HCT116 (cell line): ENCODE results near the gene DNAJB9. TPM values are rescaled to one million over a fixed set of nuclear protein-coding genes. Genes with fewer than 3 reads are reported as not detected.

Experiments used
- ATAC-seq: fragments of 200-7000 bp; cut with Tn5 transposase; 2 replicates; pipeline ENCODE4 v1.9.1; 2020; ENCODE audit warnings: mild to moderate bottlenecking, moderate library complexity
- BruUV-seq: library from RNA; stranded (reverse); fragments of 400-500 nt; replicated peaks from 2 replicates; lab custom pipeline; 2021; lab: Mats Ljungman, UMichigan
- CTCF ChIA-PET: fragments of 300-600 bp; sonication (Branson Sonifier 250); formaldehyde crosslinking; loops from one replicate; lab custom pipeline; 2021; ENCODE audit warnings: antibody characterized with exemption; lab: Charles Lee
- POLR2A ChIA-PET: fragments of 300-600, 350-600 bp; sonication (Branson Sonifier 250); formaldehyde crosslinking; loops from one replicate; lab custom pipeline; 2021; ENCODE audit warnings: antibody characterized with exemption; lab: Charles Lee
- RAD21 ChIA-PET, 2 experiments: fragments of 300-600 bp; sonication (Branson Sonifier 250); formaldehyde crosslinking; loops; one replicate each; lab custom pipeline; 2023; ENCODE audit warnings: low total read pairs in 2 of 2; ENCODE audit not compliant: uncharacterized antibody in 2 of 2, unreplicated experiment in 2 of 2, low non-redundant PET in 1 of 2; lab: Charles Lee
- DNase-seq: peaks from one replicate; pipeline ENCODE4 v3.0.0-alpha.2; 2010; ENCODE audit warnings: low read depth, low spot score
- H2AFZ ChIP-seq: fragments of 200-600 bp; shearing (Covaris generic), sonication (generic); 2 replicates; pipeline ENCODE4 v1.6.1; 2017; ENCODE audit warnings: low read depth, mixed run types, mixed read lengths, antibody characterized with exemption, low read length; ENCODE audit not compliant: poor library complexity, severe bottlenecking
- H3K27ac ChIP-seq: 2 replicates; pipeline ENCODE4 v1.5.1; 2012; ENCODE audit warnings: low read depth, low read length
- H3K27me3 ChIP-seq: fragments of 200-600 bp; sonication (generic); 2 replicates; pipeline ENCODE4 v1.6.1; 2016; ENCODE audit warnings: mixed run types, low read length, mixed read lengths; ENCODE audit not compliant: insufficient read depth
- H3K36me3 ChIP-seq, 2 experiments: fragments of 200-500 bp in 1 of 2; fragments of 200-600 bp in 1 of 2; sonication (Bioruptor generic) in 1 of 2; sonication (generic) in 1 of 2; 2 replicates each; pipeline versions ENCODE4 v1.5.1 to v1.6.1; 2014 to 2016; ENCODE audit warnings: low read length in 2 of 2, inconsistent platforms in 1 of 2, mixed read lengths in 1 of 2, mixed run types in 1 of 2; ENCODE audit not compliant: insufficient read depth in 2 of 2, control insufficient read depth in 1 of 2
- H3K4me1 ChIP-seq, 2 experiments: fragments of 200-600 bp in 1 of 2; sonication (generic) in 1 of 2; 2 replicates each; pipeline versions ENCODE4 v1.5.1 to v1.6.1; 2012 to 2017; ENCODE audit warnings: low read length in 2 of 2, inconsistent platforms in 1 of 2, mild to moderate bottlenecking in 1 of 2, mixed read lengths in 1 of 2, mixed run types in 1 of 2, moderate library complexity in 1 of 2; ENCODE audit not compliant: insufficient read depth in 2 of 2, control insufficient read depth in 1 of 2
- H3K4me2 ChIP-seq: fragments of 200-600 bp; sonication (generic); 2 replicates; pipeline ENCODE4 v1.6.1; 2017; ENCODE audit warnings: mixed run types, low read length, mixed read lengths
- H3K4me3 ChIP-seq, 2 experiments: fragments of 200-600 bp in 1 of 2; sonication (generic) in 1 of 2; replicated peaks in 1 of 2; 2 replicates each; pipeline ENCODE4 v1.5.1; 2011 to 2016; ENCODE audit warnings: low read length in 2 of 2, control low read depth in 1 of 2, low read depth in 1 of 2, mild to moderate bottlenecking in 1 of 2, mixed read lengths in 1 of 2, mixed run types in 1 of 2
- H3K79me2 ChIP-seq: fragments of 200-600 bp; sonication (generic); 2 replicates; pipeline ENCODE4 v1.6.1; 2017; ENCODE audit warnings: mild to moderate bottlenecking, mixed run types, low read length, moderate library complexity, mixed read lengths; ENCODE audit not compliant: insufficient read depth
- H3K9ac ChIP-seq: fragments of 200-600 bp; sonication (generic); 2 replicates; pipeline ENCODE4 v1.6.1; 2016; ENCODE audit warnings: low read length, mixed read lengths
- H3K9me2 ChIP-seq: fragments of 200-600 bp; sonication (generic), shearing (Covaris generic); 2 replicates; pipeline ENCODE4 v1.6.1; 2017; ENCODE audit warnings: mixed run types, mild to moderate bottlenecking, moderate library complexity; ENCODE audit not compliant: insufficient read depth
- H3K9me3 ChIP-seq, 2 experiments: fragments of 200-500 bp in 1 of 2; fragments of 200-600 bp in 1 of 2; sonication (Bioruptor generic) in 1 of 2; sonication (generic) in 1 of 2; 2 replicates each; pipeline ENCODE4 v1.6.1; 2014 to 2017; ENCODE audit warnings: low read length in 2 of 2, mixed read lengths in 2 of 2, inconsistent platforms in 1 of 2, low read depth in 1 of 2, mild to moderate bottlenecking in 1 of 2, mixed run types in 1 of 2, moderate library complexity in 1 of 2; ENCODE audit not compliant: control insufficient read depth in 1 of 2, insufficient read depth in 1 of 2
- H4K20me1 ChIP-seq: fragments of 200-600 bp; sonication (generic), shearing (Covaris generic); 2 replicates; pipeline ENCODE4 v1.6.1; 2017; ENCODE audit warnings: mixed run types, mild to moderate bottlenecking, moderate library complexity; ENCODE audit not compliant: insufficient read depth
- CEBPB ChIP-seq: IDR thresholded peaks from 2 replicates; pipeline ENCODE4 v1.6.1; 2012; ENCODE audit warnings: low read depth
- EZH2 ChIP-seq: fragments of 200-600 bp; sonication (generic); IDR thresholded peaks from 2 replicates; pipeline ENCODE4 v1.6.1; 2017; ENCODE audit warnings: antibody characterized with exemption, mixed run types
- FOSL1 ChIP-seq: IDR thresholded peaks from 2 replicates; pipeline ENCODE4 v1.6.1; 2012; ENCODE audit warnings: low read depth
- POLR2A ChIP-seq: IDR thresholded peaks from 2 replicates; pipeline ENCODE4 v1.7.0; 2011; ENCODE audit warnings: borderline replicate concordance; ENCODE audit not compliant: insufficient read depth, insufficient read length; ENCODE audit errors: extremely low read depth
- SIN3A ChIP-seq: IDR thresholded peaks from 2 replicates; pipeline ENCODE4 v1.6.1; 2012; ENCODE audit warnings: low read depth
- SRF ChIP-seq: IDR thresholded peaks from 2 replicates; pipeline ENCODE4 v1.6.1; 2012; ENCODE audit warnings: low read depth
- TCF7L2 ChIP-seq: IDR thresholded peaks from 2 replicates; pipeline ENCODE4 v1.7.0; 2011; ENCODE audit warnings: borderline replicate concordance, inconsistent platforms; ENCODE audit not compliant: insufficient read depth, insufficient read length; ENCODE audit errors: extremely low read depth
- ZFX ChIP-seq: fragments of 450-650 bp; IDR thresholded peaks from 2 replicates; pipeline ENCODE4 v1.6.1; 2017
- intact Hi-C: fragments of 100-400 bp; cut with micrococcal nuclease; formaldehyde crosslinking; loops from 2 replicates; pipeline ENCODE4 v1.10.0; 2022
- total RNA-seq: library from RNA; stranded (reverse); gene quantifications from one replicate; pipeline ENCODE4 v1.2.1, GENCODE V29; 2021; ENCODE audit not compliant: unreplicated experiment
- TF ChIP-seq, protein P1 (sequence below): IDR thresholded peaks from 2 replicates; pipeline ENCODE4 v1.6.1; 2012
- TF ChIP-seq, protein P2 (sequence below), 3 experiments: fragments of 200-600 bp in 1 of 3; sonication (generic) in 1 of 3; IDR thresholded peaks in 2 of 3; conservative IDR thresholded peaks in 1 of 3; 2 replicates each; pipeline ENCODE4 v1.5.1; 2012 to 2017; ENCODE audit warnings: low read depth in 2 of 3, low read length in 2 of 3, antibody characterized with exemption in 1 of 3, borderline replicate concordance in 1 of 3, control low read depth in 1 of 3, mild to moderate bottlenecking in 1 of 3, mixed read lengths in 1 of 3, mixed run types in 1 of 3, moderate library complexity in 1 of 3; ENCODE audit not compliant: insufficient read depth in 1 of 3
- TF ChIP-seq, protein P3 (sequence below): IDR thresholded peaks from 2 replicates; pipeline ENCODE4 v1.6.1; 2011; ENCODE audit warnings: mild to moderate bottlenecking, low read length, moderate library complexity; ENCODE audit not compliant: insufficient replicate concordance; ENCODE audit errors: extremely low read depth
- TF ChIP-seq, protein P4 (sequence below): IDR thresholded peaks from 2 replicates; pipeline ENCODE4 v1.6.1; 2012; ENCODE audit warnings: low read depth

Gene DNAJB9
- total RNA-seq, 1 experiment from 2014 or later, result 10.1 TPM

DNA sequence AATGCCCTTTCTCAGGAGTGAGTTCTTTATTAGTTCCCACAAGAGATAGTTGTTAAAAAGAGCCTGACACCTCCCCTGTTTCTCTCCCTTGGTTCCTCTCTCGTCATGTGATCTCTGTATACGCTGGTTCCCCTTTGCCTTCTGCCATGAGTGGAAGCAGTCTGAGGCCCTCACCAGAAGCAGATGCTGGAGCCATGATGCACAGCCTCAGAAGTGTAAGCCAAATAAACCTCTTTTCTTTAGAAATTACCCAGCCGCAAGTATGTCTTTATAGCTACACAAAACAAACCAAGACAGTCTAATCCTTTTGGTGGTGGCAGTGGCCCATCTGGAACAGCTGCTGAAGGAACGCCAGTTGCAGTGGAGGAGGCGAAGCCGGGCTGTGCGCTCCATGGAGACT, 9.3 kb downstream of the DNAJB9 start:
- RAD21 ChIA-PET, result no interaction called here
- POLR2A ChIA-PET, result no interaction called here
- no peaks in the 10 kb centered on the region for H3K79me2 ChIP-seq
- TF ChIP-seq SIN3A, result no peak
- TF ChIP-seq, protein P1, sequence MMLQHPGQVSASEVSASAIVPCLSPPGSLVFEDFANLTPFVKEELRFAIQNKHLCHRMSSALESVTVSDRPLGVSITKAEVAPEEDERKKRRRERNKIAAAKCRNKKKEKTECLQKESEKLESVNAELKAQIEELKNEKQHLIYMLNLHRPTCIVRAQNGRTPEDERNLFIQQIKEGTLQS, result no peak
- TF ChIP-seq POLR2A, result no peak
- no peak for TF ChIP-seq SRF
- TF ChIP-seq, protein P2, sequence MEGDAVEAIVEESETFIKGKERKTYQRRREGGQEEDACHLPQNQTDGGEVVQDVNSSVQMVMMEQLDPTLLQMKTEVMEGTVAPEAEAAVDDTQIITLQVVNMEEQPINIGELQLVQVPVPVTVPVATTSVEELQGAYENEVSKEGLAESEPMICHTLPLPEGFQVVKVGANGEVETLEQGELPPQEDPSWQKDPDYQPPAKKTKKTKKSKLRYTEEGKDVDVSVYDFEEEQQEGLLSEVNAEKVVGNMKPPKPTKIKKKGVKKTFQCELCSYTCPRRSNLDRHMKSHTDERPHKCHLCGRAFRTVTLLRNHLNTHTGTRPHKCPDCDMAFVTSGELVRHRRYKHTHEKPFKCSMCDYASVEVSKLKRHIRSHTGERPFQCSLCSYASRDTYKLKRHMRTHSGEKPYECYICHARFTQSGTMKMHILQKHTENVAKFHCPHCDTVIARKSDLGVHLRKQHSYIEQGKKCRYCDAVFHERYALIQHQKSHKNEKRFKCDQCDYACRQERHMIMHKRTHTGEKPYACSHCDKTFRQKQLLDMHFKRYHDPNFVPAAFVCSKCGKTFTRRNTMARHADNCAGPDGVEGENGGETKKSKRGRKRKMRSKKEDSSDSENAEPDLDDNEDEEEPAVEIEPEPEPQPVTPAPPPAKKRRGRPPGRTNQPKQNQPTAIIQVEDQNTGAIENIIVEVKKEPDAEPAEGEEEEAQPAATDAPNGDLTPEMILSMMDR (IDR thresholded peaks at IDR 0.05 in 2 of 3, conservative IDR thresholded peaks at IDR 0.05 in 1 of 3; ENCODE audit: borderline replicate concordance in 1 of 3, insufficient read depth in 1 of 3, low read depth in 2 of 3, low read length in 2 of 3), result no peak
- TF ChIP-seq, protein P3, sequence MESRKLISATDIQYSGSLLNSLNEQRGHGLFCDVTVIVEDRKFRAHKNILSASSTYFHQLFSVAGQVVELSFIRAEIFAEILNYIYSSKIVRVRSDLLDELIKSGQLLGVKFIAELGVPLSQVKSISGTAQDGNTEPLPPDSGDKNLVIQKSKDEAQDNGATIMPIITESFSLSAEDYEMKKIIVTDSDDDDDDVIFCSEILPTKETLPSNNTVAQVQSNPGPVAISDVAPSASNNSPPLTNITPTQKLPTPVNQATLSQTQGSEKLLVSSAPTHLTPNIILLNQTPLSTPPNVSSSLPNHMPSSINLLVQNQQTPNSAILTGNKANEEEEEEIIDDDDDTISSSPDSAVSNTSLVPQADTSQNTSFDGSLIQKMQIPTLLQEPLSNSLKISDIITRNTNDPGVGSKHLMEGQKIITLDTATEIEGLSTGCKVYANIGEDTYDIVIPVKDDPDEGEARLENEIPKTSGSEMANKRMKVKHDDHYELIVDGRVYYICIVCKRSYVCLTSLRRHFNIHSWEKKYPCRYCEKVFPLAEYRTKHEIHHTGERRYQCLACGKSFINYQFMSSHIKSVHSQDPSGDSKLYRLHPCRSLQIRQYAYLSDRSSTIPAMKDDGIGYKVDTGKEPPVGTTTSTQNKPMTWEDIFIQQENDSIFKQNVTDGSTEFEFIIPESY, result no peak
- TF ChIP-seq CEBPB, result no peak
- no peak for TF ChIP-seq FOSL1
- TF ChIP-seq TCF7L2, result no peak
- TF ChIP-seq ZFX, result no peak
- no peak for TF ChIP-seq EZH2
- TF ChIP-seq, protein P4, sequence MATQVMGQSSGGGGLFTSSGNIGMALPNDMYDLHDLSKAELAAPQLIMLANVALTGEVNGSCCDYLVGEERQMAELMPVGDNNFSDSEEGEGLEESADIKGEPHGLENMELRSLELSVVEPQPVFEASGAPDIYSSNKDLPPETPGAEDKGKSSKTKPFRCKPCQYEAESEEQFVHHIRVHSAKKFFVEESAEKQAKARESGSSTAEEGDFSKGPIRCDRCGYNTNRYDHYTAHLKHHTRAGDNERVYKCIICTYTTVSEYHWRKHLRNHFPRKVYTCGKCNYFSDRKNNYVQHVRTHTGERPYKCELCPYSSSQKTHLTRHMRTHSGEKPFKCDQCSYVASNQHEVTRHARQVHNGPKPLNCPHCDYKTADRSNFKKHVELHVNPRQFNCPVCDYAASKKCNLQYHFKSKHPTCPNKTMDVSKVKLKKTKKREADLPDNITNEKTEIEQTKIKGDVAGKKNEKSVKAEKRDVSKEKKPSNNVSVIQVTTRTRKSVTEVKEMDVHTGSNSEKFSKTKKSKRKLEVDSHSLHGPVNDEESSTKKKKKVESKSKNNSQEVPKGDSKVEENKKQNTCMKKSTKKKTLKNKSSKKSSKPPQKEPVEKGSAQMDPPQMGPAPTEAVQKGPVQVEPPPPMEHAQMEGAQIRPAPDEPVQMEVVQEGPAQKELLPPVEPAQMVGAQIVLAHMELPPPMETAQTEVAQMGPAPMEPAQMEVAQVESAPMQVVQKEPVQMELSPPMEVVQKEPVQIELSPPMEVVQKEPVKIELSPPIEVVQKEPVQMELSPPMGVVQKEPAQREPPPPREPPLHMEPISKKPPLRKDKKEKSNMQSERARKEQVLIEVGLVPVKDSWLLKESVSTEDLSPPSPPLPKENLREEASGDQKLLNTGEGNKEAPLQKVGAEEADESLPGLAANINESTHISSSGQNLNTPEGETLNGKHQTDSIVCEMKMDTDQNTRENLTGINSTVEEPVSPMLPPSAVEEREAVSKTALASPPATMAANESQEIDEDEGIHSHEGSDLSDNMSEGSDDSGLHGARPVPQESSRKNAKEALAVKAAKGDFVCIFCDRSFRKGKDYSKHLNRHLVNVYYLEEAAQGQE, result no peak
- H4K20me1 ChIP-seq, result no peaks in the 10 kb centered on the region
- H3K4me1 ChIP-seq, result peaks cover 0 to 8% of the 10 kb centered on the region in 2 experiments; a peak in 1 of 4 replicates
- H3K9ac ChIP-seq, result no peak overlapping the region
- no peak overlapping the region for H3K4me2 ChIP-seq
- H3K9me3 ChIP-seq, result peaks cover 0 to 5% of the 10 kb centered on the region in 2 experiments; a peak in 2 of 4 replicates
- ATAC-seq (no peak), DNase-seq (no peak)
- no peak overlapping the region for H3K4me3 ChIP-seq
- H3K36me3 ChIP-seq, result peaks cover 0 to 6% of the 10 kb centered on the region in 2 experiments; a peak in 1 of 4 replicates
- intact Hi-C loops, result no loop called here
- no peak overlapping the region for H2AFZ ChIP-seq
- CTCF ChIA-PET, result no interaction called here
- no TSS peak for BruUV-seq
- H3K9me2 ChIP-seq, result no peaks in the 10 kb centered on the region
- H3K27ac ChIP-seq, result no peak overlapping the region
- no peaks in the 10 kb centered on the region for H3K27me3 ChIP-seq
